HepG2 (cell line): Measurements from ENCODE around the gene NAPB. TPM values are rescaled to one million over a fixed set of nuclear protein-coding genes. Genes with fewer than 3 reads are reported as not detected.

Experiments
- ATAD3A ChIP-seq: sonication (generic); formaldehyde crosslinking; IDR thresholded peaks from 2 replicates; pipeline ENCODE4 v1.4.0; 2020; ENCODE audit warnings: missing genetic modification reagents
- ESRRA ChIP-seq: sonication (generic); formaldehyde crosslinking; IDR thresholded peaks from 2 replicates; pipeline ENCODE4 v1.5.1; 2020; ENCODE audit warnings: mild to moderate bottlenecking, low read depth, missing genetic modification reagents
- FOXJ3 ChIP-seq: sonication (generic); formaldehyde crosslinking; IDR thresholded peaks from 2 replicates; pipeline ENCODE4 v1.4.0; 2020; ENCODE audit warnings: missing genetic modification reagents, mild to moderate bottlenecking, borderline replicate concordance
- GATAD2A ChIP-seq: IDR thresholded peaks from 2 replicates; pipeline ENCODE4 v1.6.1; 2016
- MXD4 ChIP-seq: IDR thresholded peaks from 2 replicates; pipeline ENCODE4 v1.6.1; 2016; ENCODE audit warnings: mild to moderate bottlenecking, missing biosample characterization, missing genetic modification reagents
- MYNN ChIP-seq: sonication (generic); formaldehyde crosslinking; IDR thresholded peaks from 2 replicates; pipeline ENCODE4 v1.4.0; 2020; ENCODE audit warnings: mild to moderate bottlenecking, low read depth, missing genetic modification reagents
- PHF5A ChIP-seq: IDR thresholded peaks from one replicate; pipeline ENCODE4 v1.6.1; 2018; ENCODE audit warnings: low read depth, missing genetic modification reagents; ENCODE audit not compliant: unreplicated experiment
- REPIN1 ChIP-seq: sonication (generic); formaldehyde crosslinking; IDR thresholded peaks from 2 replicates; pipeline ENCODE4 v1.8.0; 2022; ENCODE audit warnings: missing genetic modification reagents, low read depth, mild to moderate bottlenecking, borderline replicate concordance
- THYN1 ChIP-seq: sonication (generic); formaldehyde crosslinking; IDR thresholded peaks from 2 replicates; pipeline ENCODE4 v1.8.1; 2023; ENCODE audit warnings: low read depth, mild to moderate bottlenecking, moderate library complexity, missing genetic modification reagents, borderline replicate concordance
- ZBTB7A ChIP-seq: sonication (generic); formaldehyde crosslinking; IDR thresholded peaks from 2 replicates; pipeline ENCODE4 v1.8.0; 2022; ENCODE audit warnings: mild to moderate bottlenecking, missing genetic modification reagents
- ZKSCAN8 ChIP-seq: IDR thresholded peaks from 2 replicates; pipeline ENCODE4 v1.6.1; 2016; ENCODE audit warnings: borderline replicate concordance, missing genetic modification reagents, missing compliant biosample characterization
- ZMAT3 ChIP-seq: sonication (generic); formaldehyde crosslinking; conservative IDR thresholded peaks from 2 replicates; pipeline ENCODE4 v1.7.0; 2021; ENCODE audit warnings: missing genetic modification reagents
- ZNF12 ChIP-seq: sonication (generic); formaldehyde crosslinking; IDR thresholded peaks from 2 replicates; pipeline ENCODE4 v1.5.0; 2020; ENCODE audit warnings: missing genetic modification reagents
- ZNF17 ChIP-seq: sonication (generic); formaldehyde crosslinking; IDR thresholded peaks from 2 replicates; pipeline ENCODE4 v1.5.0; 2020; ENCODE audit warnings: mild to moderate bottlenecking, missing genetic modification reagents
- ZNF263 ChIP-seq: sonication (generic); formaldehyde crosslinking; IDR thresholded peaks from 2 replicates; pipeline ENCODE4 v1.4.0; 2020; ENCODE audit warnings: missing genetic modification reagents
- ZNF331 ChIP-seq: sonication (generic); formaldehyde crosslinking; IDR thresholded peaks from 2 replicates; pipeline ENCODE4 v1.4.0; 2020; ENCODE audit warnings: missing genetic modification reagents
- polyA plus RNA-seq, 8 experiments: library from polyadenylated mRNA; depleted of rRNA in 3 of 8; stranded (reverse) in 7 of 8; unstranded in 1 of 8; fragments of >200 nt; fragmentation: Illumina TruSeq in 4 of 8; extraction: Trizol in 4 of 8; gene quantifications; 2 replicates each; pipeline versions ENCODE4 v1.2.1 to v1.2.3, GENCODE V29; 2011 to 2016; ENCODE audit warnings: low read depth in 4 of 8, missing spikeins in 1 of 8, mixed read lengths in 1 of 8; ENCODE audit not compliant: insufficient read depth in 1 of 8
- total RNA-seq, 5 experiments: library from RNA; depleted of rRNA; stranded (reverse); fragments of >200 nt; fragmentation: Illumina TruSeq; extraction: Trizol; gene quantifications; 2 replicates each; pipeline ENCODE4 v1.2.3, GENCODE V29; 2016; ENCODE audit warnings: low read depth in 1 of 5
- TF ChIP-seq, protein P1 (sequence below): sonication (generic); formaldehyde crosslinking; IDR thresholded peaks from 2 replicates; pipeline ENCODE4 v1.4.0; 2020; ENCODE audit warnings: missing genetic modification reagents, borderline replicate concordance
- TF ChIP-seq, protein P2 (sequence below): sonication (generic); formaldehyde crosslinking; IDR thresholded peaks from 2 replicates; pipeline ENCODE4 v1.4.0; 2020; ENCODE audit warnings: missing genetic modification reagents, low read depth, mild to moderate bottlenecking, borderline replicate concordance
- TF ChIP-seq, protein P3 (sequence below): sonication (generic); formaldehyde crosslinking; IDR thresholded peaks from 2 replicates; pipeline ENCODE4 v1.4.0; 2020; ENCODE audit warnings: mild to moderate bottlenecking, missing genetic modification reagents, borderline replicate concordance
- TF ChIP-seq, protein P4 (sequence below): sonication (generic); formaldehyde crosslinking; conservative IDR thresholded peaks from 2 replicates; pipeline ENCODE4 v1.4.0; 2020; ENCODE audit warnings: mild to moderate bottlenecking, missing genetic modification reagents, moderate library complexity

The NAPB gene
- total and polyA plus RNA-seq, 2 of the 13 experiments (the other 11 are each of a cell fraction or from before 2014, with no cell fraction given): 15.2 to 16.1 TPM

DNA sequence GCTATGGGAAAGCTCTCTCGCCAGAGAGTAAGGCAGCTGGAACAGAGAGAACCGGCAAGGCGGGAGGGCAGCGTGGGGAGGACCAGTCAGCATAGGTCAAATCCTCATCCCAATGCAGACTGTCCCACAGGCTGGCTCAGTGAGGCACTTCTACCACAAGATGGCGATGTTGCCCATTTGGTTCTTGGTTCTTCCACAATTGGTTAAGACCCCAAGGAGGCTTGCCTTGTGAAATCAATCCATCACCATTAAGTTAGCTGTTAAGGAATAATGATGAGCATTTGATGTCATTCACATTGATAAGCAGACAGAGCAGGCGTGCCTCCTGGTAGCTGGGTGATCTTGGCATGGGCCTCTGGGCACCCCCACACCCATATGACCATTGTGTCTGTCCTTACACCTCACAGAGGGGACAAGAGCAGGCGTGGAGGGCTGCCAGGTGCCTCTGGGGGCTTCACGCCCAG is 20.6 kb upstream of the NAPB start (continued):
- TF ChIP-seq ZMAT3 (no peak), ZBTB7A (no peak), PHF5A (CRISPR knock-in tag) (peak; percentile 32), ZKSCAN8 (CRISPR knock-in tag) (no peak), ESRRA (no peak), ZNF331 (CRISPR knock-in tag) (peak; percentile 83), FOXJ3 (no peak), ZNF263 (CRISPR knock-in tag) (peak; percentile 97), ZNF12 (peak; percentile 85), MYNN (CRISPR knock-in tag) (no peak), REPIN1 (CRISPR knock-in tag) (peak; percentile 41; the same call in 1 of the 2 replicates), GATAD2A (CRISPR knock-in tag) (peak; percentile 50), ATAD3A (CRISPR knock-in tag) (no peak), THYN1 (CRISPR knock-in tag) (no peak), MXD4 (CRISPR knock-in tag) (0 out of 2 replicates have a peak, but pooled peaks have one; percentile 33), ZNF17 (no peak)
- TF ChIP-seq, protein P1, sequence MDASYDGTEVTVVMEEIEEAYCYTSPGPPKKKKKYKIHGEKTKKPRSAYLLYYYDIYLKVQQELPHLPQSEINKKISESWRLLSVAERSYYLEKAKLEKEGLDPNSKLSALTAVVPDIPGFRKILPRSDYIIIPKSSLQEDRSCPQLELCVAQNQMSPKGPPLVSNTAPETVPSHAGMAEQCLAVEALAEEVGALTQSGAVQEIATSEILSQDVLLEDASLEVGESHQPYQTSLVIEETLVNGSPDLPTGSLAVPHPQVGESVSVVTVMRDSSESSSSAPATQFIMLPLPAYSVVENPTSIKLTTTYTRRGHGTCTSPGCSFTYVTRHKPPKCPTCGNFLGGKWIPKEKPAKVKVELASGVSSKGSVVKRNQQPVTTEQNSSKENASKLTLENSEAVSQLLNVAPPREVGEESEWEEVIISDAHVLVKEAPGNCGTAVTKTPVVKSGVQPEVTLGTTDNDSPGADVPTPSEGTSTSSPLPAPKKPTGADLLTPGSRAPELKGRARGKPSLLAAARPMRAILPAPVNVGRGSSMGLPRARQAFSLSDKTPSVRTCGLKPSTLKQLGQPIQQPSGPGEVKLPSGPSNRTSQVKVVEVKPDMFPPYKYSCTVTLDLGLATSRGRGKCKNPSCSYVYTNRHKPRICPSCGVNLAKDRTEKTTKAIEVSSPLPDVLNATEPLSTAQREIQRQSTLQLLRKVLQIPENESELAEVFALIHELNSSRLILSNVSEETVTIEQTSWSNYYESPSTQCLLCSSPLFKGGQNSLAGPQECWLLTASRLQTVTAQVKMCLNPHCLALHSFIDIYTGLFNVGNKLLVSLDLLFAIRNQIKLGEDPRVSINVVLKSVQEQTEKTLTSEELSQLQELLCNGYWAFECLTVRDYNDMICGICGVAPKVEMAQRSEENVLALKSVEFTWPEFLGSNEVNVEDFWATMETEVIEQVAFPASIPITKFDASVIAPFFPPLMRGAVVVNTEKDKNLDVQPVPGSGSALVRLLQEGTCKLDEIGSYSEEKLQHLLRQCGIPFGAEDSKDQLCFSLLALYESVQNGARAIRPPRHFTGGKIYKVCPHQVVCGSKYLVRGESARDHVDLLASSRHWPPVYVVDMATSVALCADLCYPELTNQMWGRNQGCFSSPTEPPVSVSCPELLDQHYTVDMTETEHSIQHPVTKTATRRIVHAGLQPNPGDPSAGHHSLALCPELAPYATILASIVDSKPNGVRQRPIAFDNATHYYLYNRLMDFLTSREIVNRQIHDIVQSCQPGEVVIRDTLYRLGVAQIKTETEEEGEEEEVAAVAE (CRISPR knock-in tag): 0 out of 2 replicates have a peak, but pooled peaks have one; percentile 51
- TF ChIP-seq, protein P2, sequence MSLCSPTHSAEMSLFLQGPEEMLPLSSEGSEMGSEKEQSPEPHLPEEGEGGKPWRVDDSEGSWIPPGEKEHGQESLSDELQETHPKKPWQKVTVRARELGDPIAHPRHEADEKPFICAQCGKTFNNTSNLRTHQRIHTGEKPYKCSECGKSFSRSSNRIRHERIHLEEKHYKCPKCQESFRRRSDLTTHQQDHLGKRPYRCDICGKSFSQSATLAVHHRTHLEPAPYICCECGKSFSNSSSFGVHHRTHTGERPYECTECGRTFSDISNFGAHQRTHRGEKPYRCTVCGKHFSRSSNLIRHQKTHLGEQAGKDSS: peak; percentile 55; the same call in 1 of the 2 replicates
- TF ChIP-seq, protein P3, sequence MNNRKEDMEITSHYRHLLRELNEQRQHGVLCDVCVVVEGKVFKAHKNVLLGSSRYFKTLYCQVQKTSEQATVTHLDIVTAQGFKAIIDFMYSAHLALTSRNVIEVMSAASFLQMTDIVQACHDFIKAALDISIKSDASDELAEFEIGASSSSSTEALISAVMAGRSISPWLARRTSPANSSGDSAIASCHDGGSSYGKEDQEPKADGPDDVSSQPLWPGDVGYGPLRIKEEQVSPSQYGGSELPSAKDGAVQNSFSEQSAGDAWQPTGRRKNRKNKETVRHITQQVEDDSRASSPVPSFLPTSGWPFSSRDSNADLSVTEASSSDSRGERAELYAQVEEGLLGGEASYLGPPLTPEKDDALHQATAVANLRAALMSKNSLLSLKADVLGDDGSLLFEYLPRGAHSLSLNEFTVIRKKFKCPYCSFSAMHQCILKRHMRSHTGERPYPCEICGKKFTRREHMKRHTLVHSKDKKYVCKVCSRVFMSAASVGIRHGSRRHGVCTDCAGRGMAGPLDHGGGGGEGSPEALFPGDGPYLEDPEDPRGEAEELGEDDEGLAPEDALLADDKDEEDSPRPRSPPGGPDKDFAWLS (CRISPR knock-in tag): no peak
- TF ChIP-seq, protein P4, sequence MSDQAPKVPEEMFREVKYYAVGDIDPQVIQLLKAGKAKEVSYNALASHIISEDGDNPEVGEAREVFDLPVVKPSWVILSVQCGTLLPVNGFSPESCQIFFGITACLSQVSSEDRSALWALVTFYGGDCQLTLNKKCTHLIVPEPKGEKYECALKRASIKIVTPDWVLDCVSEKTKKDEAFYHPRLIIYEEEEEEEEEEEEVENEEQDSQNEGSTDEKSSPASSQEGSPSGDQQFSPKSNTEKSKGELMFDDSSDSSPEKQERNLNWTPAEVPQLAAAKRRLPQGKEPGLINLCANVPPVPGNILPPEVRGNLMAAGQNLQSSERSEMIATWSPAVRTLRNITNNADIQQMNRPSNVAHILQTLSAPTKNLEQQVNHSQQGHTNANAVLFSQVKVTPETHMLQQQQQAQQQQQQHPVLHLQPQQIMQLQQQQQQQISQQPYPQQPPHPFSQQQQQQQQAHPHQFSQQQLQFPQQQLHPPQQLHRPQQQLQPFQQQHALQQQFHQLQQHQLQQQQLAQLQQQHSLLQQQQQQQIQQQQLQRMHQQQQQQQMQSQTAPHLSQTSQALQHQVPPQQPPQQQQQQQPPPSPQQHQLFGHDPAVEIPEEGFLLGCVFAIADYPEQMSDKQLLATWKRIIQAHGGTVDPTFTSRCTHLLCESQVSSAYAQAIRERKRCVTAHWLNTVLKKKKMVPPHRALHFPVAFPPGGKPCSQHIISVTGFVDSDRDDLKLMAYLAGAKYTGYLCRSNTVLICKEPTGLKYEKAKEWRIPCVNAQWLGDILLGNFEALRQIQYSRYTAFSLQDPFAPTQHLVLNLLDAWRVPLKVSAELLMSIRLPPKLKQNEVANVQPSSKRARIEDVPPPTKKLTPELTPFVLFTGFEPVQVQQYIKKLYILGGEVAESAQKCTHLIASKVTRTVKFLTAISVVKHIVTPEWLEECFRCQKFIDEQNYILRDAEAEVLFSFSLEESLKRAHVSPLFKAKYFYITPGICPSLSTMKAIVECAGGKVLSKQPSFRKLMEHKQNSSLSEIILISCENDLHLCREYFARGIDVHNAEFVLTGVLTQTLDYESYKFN (CRISPR knock-in tag): no peak
